Osteoblast (primary cell): ENCODE data around the gene TNKS1BP1. TPM values are rescaled to one million over a fixed set of nuclear protein-coding genes. Genes with fewer than 3 reads are reported as not detected.

Experiments
- DNase-seq: peaks from one replicate; pipeline ENCODE4 v3.0.0; 2011; ENCODE audit warnings: low spot score, mixed read lengths; ENCODE audit not compliant: insufficient read length; ENCODE audit errors: missing footprints
- H2AFZ ChIP-seq: 2 replicates; pipeline ENCODE4 v1.6.0; 2011; ENCODE audit warnings: mild to moderate bottlenecking, low read length
- H3K27ac ChIP-seq: 2 replicates; pipeline ENCODE4 v1.5.1; 2011; ENCODE audit warnings: mild to moderate bottlenecking, low read depth, low read length, moderate library complexity
- H3K27me3 ChIP-seq: 2 replicates; pipeline ENCODE4 v1.6.0; 2012; ENCODE audit warnings: mild to moderate bottlenecking, control low read depth, inconsistent platforms, low read length, moderate library complexity; ENCODE audit not compliant: insufficient read depth
- H3K36me3 ChIP-seq: 2 replicates; pipeline ENCODE4 v1.5.1; 2011; ENCODE audit warnings: mild to moderate bottlenecking, low read length, control low read depth, moderate library complexity; ENCODE audit not compliant: insufficient read depth
- H3K4me1 ChIP-seq: 2 replicates; pipeline ENCODE4 v1.5.1; 2011; ENCODE audit warnings: mild to moderate bottlenecking, low read length, control low read depth, moderate library complexity; ENCODE audit not compliant: insufficient read depth
- H3K4me2 ChIP-seq: 2 replicates; pipeline ENCODE4 v1.6.0; 2011; ENCODE audit warnings: mild to moderate bottlenecking, low read length; ENCODE audit not compliant: insufficient read depth
- H3K4me3 ChIP-seq: fragments of 200-600 bp; sonication (generic); 3 replicates; pipeline ENCODE4 v1.5.1; 2012; ENCODE audit warnings: mild to moderate bottlenecking, low read length, inconsistent platforms; ENCODE audit not compliant: insufficient read depth
- H3K79me2 ChIP-seq: 2 replicates; pipeline ENCODE4 v1.6.0; 2012; ENCODE audit warnings: mild to moderate bottlenecking, low read length, control low read depth, inconsistent platforms; ENCODE audit not compliant: insufficient read depth
- H3K9me3 ChIP-seq: 2 replicates; pipeline ENCODE4 v1.5.1; 2011; ENCODE audit warnings: low read depth, low read length, control low read depth
- H4K20me1 ChIP-seq: 2 replicates; pipeline ENCODE4 v1.6.0; 2012; ENCODE audit warnings: mild to moderate bottlenecking, low read length, control low read depth; ENCODE audit not compliant: insufficient read depth
- total RNA-seq: library from RNA; depleted of rRNA; stranded (reverse); fragments of >200 nt; gene quantifications from 2 replicates; pipeline ENCODE4 v1.2.3, GENCODE V29; 2012
- TF ChIP-seq, protein P1 (sequence below): IDR thresholded peaks from 2 replicates; pipeline ENCODE4 v1.5.1; 2011; ENCODE audit warnings: mild to moderate bottlenecking, low read depth, low read length, moderate library complexity; ENCODE audit errors: extremely low read depth

TNKS1BP1 gene
- total RNA-seq, 1 donor, result 74.6 TPM

DNA sequence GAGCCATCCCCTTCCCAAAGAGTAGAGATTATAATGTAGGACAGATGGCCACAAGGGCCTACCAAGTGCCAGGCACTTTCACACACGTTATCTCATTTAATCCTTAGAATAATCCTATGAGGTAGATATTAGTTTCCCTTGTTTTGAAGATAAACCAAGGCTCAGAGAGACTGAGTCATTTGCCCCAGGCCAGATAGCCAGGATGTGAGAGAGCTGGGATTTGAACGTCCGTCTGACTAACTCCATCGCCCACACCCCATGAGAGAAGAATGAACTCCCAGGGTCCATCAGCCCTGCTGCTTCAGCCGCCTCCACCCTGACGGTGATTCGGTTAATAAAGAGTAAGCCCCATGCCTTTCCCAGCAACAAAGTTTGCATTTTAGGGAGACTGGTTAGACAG lies 45.5 kb upstream of the TNKS1BP1 start:
- no peak overlapping the region for H3K27ac ChIP-seq
- H3K4me3 ChIP-seq, result no peak overlapping the region
- H3K4me2 ChIP-seq, result no peak overlapping the region
- peak; percentile 93 for DNase-seq
- H2AFZ ChIP-seq, result no peak overlapping the region
- no peaks in the 10 kb centered on the region for H3K27me3 ChIP-seq
- no peaks in the 10 kb centered on the region for H3K79me2 ChIP-seq
- TF ChIP-seq, protein P1, sequence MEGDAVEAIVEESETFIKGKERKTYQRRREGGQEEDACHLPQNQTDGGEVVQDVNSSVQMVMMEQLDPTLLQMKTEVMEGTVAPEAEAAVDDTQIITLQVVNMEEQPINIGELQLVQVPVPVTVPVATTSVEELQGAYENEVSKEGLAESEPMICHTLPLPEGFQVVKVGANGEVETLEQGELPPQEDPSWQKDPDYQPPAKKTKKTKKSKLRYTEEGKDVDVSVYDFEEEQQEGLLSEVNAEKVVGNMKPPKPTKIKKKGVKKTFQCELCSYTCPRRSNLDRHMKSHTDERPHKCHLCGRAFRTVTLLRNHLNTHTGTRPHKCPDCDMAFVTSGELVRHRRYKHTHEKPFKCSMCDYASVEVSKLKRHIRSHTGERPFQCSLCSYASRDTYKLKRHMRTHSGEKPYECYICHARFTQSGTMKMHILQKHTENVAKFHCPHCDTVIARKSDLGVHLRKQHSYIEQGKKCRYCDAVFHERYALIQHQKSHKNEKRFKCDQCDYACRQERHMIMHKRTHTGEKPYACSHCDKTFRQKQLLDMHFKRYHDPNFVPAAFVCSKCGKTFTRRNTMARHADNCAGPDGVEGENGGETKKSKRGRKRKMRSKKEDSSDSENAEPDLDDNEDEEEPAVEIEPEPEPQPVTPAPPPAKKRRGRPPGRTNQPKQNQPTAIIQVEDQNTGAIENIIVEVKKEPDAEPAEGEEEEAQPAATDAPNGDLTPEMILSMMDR, result no peak
- H3K36me3 ChIP-seq, result no peaks in the 10 kb centered on the region
- no peaks in the 10 kb centered on the region for H3K9me3 ChIP-seq
- peaks cover 6% of the 10 kb centered on the region for H3K4me1 ChIP-seq
- H4K20me1 ChIP-seq, result no peaks in the 10 kb centered on the region

GRCh38 chr11:57368845-57369232 lies 44.1 kb upstream of the TNKS1BP1 start:
- DNase-seq, result no peak
- TF ChIP-seq, protein P1, result no peak
- H2AFZ ChIP-seq, result no peak overlapping the region

DNA sequence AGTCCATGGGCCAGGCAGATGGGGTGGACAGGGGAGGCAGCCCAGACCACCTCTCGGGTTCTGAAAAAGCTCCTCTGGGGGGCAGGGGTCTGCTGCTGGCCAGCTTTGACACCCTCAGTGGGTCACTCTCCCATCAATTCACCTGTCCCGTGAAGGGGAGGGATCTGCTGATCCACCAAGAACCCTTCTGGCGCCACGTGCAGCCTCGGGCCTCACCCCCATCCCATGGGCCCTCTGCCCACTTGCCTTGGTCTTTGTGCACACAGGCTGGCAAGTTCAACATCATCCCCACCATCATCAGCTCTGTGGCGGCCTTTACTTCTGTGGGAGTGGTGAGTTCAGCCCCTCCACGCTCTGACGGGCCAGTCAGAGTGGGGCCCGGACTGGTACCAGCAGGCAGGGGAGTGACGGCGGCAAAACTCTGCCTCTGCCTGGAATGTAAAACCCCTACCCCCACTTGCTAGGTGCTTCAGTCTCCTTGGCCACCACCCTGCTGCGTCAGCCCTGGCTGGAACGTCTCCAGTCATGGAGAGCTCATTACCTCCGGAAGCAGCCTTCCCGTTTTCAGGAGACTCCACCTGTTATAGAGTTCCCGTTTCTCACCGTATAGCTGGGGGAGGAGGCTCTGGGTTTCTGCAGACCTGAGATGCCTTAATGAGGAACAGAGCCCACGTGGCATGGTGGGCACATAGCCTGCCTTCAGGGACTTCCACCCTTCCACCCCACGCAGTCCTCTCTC lies 43.5 kb upstream of the TNKS1BP1 start:
- Histone ChIP-seq H3K27me3 (no peaks in the 10 kb centered on the region), H3K79me2 (no peaks in the 10 kb centered on the region), H3K9me3 (no peaks in the 10 kb centered on the region), H3K4me3 (no peak overlapping the region), H3K27ac (no peak overlapping the region), H2AFZ (no peak overlapping the region), H3K4me2 (no peak overlapping the region), H4K20me1 (no peaks in the 10 kb centered on the region), H3K4me1 (peaks cover 6% of the 10 kb centered on the region), H3K36me3 (no peaks in the 10 kb centered on the region)
- DNase-seq, result no peak
- TF ChIP-seq, protein P1, result no peak

More at GRCh38 chr11:57368845-57369232, 44.1 kb upstream of the TNKS1BP1 start:
- Histone ChIP-seq H3K27me3 (no peaks in the 10 kb centered on the region), H3K4me1 (peaks cover 6% of the 10 kb centered on the region), H3K4me3 (no peak overlapping the region), H3K9me3 (no peaks in the 10 kb centered on the region), H3K4me2 (no peak overlapping the region), H3K79me2 (no peaks in the 10 kb centered on the region), H4K20me1 (no peaks in the 10 kb centered on the region), H3K36me3 (no peaks in the 10 kb centered on the region), H3K27ac (no peak overlapping the region)

DNA sequence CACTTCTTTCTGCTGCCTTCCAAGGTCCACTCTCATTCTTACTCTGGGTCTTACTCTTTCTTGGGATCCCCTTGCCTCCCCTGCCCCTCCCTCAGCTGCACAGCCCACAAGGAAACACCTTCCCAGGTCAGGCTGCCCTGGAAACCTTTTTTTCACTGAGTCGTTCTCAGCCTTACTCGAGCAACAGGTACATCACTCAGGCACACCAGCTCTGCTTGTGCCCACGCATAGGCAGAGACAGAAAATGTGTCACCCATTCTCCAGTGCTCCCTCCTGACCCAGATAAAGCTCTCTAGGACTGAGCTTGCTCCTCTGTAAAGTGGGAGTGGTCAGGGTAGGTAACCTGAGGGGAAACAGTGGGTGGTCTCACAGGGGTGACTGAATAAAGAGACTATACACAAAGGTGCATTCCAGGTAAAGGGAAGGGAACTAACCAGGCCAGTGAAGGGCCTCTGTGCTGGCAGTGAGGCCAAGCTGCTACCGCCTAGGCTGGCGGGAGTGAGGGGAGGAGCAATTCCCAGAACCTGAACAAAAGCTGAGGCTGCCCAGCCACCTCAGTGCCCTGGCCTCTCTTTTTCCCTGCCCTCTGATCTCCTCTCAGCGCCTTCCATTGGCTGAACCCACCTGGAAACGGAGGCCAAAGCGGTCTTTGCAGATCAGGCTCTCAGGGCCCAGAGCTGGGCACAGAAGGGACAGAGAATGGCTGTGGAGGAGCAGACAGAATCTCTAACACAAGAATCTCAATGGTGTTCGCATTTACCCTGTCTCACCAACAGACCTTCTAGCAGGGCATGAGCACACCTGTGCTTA lies 40.3 kb upstream of the TNKS1BP1 start:
- H3K27me3 ChIP-seq, result peaks cover 7% of the 10 kb centered on the region
- H3K36me3 ChIP-seq, result no peaks in the 10 kb centered on the region
- no peak overlapping the region for H3K4me3 ChIP-seq
- no peak for DNase-seq
- H2AFZ ChIP-seq, result no peak overlapping the region
- peaks cover 1% of the 10 kb centered on the region for H3K4me1 ChIP-seq
- H3K4me2 ChIP-seq, result no peak overlapping the region
- no peak overlapping the region for H3K27ac ChIP-seq
- H4K20me1 ChIP-seq, result no peaks in the 10 kb centered on the region
- no peaks in the 10 kb centered on the region for H3K9me3 ChIP-seq
- no peaks in the 10 kb centered on the region for H3K79me2 ChIP-seq
- TF ChIP-seq, protein P1, result no peak
